NT2/D1 (cell line): ENCODE measurements around the gene KCNQ1.

Experiments used
- SUZ12 ChIP-seq: IDR thresholded peaks from 2 replicates; pipeline ENCODE4 v1.6.1; 2011; ENCODE audit not compliant: insufficient read length, insufficient read depth; ENCODE audit errors: extremely low read depth
- YY1 ChIP-seq: IDR thresholded peaks from 2 replicates; pipeline ENCODE4 v1.6.1; 2011; ENCODE audit not compliant: insufficient read length, insufficient read depth
- ZNF274 ChIP-seq: IDR thresholded peaks from 2 replicates; pipeline ENCODE4 v1.6.1; 2011; ENCODE audit warnings: mild to moderate bottlenecking, low read depth, low read length

- no peak for TF ChIP-seq ZNF274
- no peak for TF ChIP-seq YY1
- no peak for TF ChIP-seq SUZ12
Measured at GRCh38 chr11:2704356-2704755, 259.5 kb downstream of the KCNQ1 start.
